Transverse colon (tissue), 4 donors: ENCODE data around the gene HDAC4. TPM values are rescaled to one million over a fixed set of nuclear protein-coding genes. Genes with fewer than 3 reads are reported as not detected.

Source experiments
- DNase-seq: peaks from one replicate; pipeline ENCODE4 v3.0.0-alpha.2; 2019
- H3K27ac ChIP-seq, 4 donors: fragments of 200-600 bp; sonication (generic); 2 replicates each; pipeline ENCODE4 v1.5.1; 2016 to 2018; ENCODE audit warnings: inconsistent platforms in 4 of 4
- H3K27me3 ChIP-seq: fragments of 200-600 bp; sonication (generic); 2 replicates; pipeline ENCODE4 v1.5.1; 2017; ENCODE audit warnings: inconsistent platforms
- H3K36me3 ChIP-seq, 4 donors: fragments of 200-600 bp; sonication (generic); 2 replicates each; pipeline ENCODE4 v1.5.1; 2017 to 2019; ENCODE audit warnings: inconsistent platforms in 4 of 4
- H3K4me1 ChIP-seq, 4 donors: fragments of 200-600 bp; sonication (generic); 2 replicates each; pipeline ENCODE4 v1.5.1; 2017 to 2020; ENCODE audit warnings: inconsistent platforms in 4 of 4
- H3K4me3 ChIP-seq, 4 donors: fragments of 200-600 bp; sonication (generic); 1 replicate in 1 of 4; 2 replicates in 3 of 4; pipeline versions ENCODE4 v1.5.1 to v1.6.1; 2017 to 2019; ENCODE audit warnings: inconsistent platforms in 4 of 4
- H3K9me3 ChIP-seq, 2 donors: fragments of 200-600 bp; sonication (generic); 2 replicates each; pipeline ENCODE4 v1.5.1; 2017 to 2019; ENCODE audit warnings: inconsistent platforms in 2 of 2
- CTCF ChIP-seq, 5 experiments: fragments of 200-600 bp in 3 of 5; fragments of 450-650 bp in 2 of 5; sonication (generic) in 3 of 5; IDR thresholded peaks; 1 replicate in 2 of 5; 2 replicates in 3 of 5; pipeline ENCODE4 v1.5.1; 2016 to 2017; ENCODE audit warnings: antibody characterized with exemption in 5 of 5, inconsistent platforms in 3 of 5, mild to moderate bottlenecking in 2 of 5, moderate library complexity in 1 of 5
- EP300 ChIP-seq: sonication (generic); formaldehyde crosslinking; IDR thresholded peaks from one replicate; pipeline ENCODE4 v1.6.1; 2017; ENCODE audit warnings: antibody characterized with exemption, low read depth
- POLR2A ChIP-seq: fragments of 450-650 bp; IDR thresholded peaks from one replicate; pipeline ENCODE4 v1.6.1; 2016; ENCODE audit warnings: antibody characterized with exemption, mild to moderate bottlenecking, moderate library complexity
- POLR2AphosphoS5 ChIP-seq, 3 donors: sonication (generic); formaldehyde crosslinking; IDR thresholded peaks; one replicate each; pipeline ENCODE4 v1.6.1; 2016; ENCODE audit warnings: antibody characterized with exemption in 3 of 3
- WGBS, 2 donors: methylation state at CpG; one replicate each; pipeline ENCODE4 v1.1.5; 2018; ENCODE audit warnings: low coverage in 1 of 2; 5-methylcytosine and 5-hydroxymethylcytosine counted together
- in situ Hi-C, 4 donors: fragments of 200-750 bp; cut with MboI; loops; one replicate each; pipeline versions ENCODE4 v1.15.0 to v1.15.1; 2017; ENCODE audit warnings: low sequenced_read_pairs in 3 of 4, low pct_ligation_motif_present in 1 of 4, low pct_unique_long_range_greater_than_20kb in 1 of 4
- intact Hi-C: fragments of 100-400 bp; cut with DNase I; formaldehyde crosslinking; loops from one replicate; pipeline ENCODE4 v1.15.1; 2023; ENCODE audit warnings: low total_unique reads
- total RNA-seq, 4 donors: library from RNA; depleted of rRNA; stranded (reverse); fragments of >200 nt; gene quantifications; one replicate each; pipeline ENCODE4 v1.1.0, GENCODE V29; 2016

Gene HDAC4
- total RNA-seq, 4 donors from 2014 or later, result 33.9 to 192 (median 112) TPM

- intact Hi-C loops (no loop called here), in situ Hi-C loops (no loop called here)
- Histone ChIP-seq H3K27me3 (no peaks in the 10 kb centered on the region), H3K4me1 (no peaks in the 10 kb centered on the region), H3K9me3 (no peaks in the 10 kb centered on the region), H3K36me3 (no peaks in the 10 kb centered on the region), H3K4me3 (no peak overlapping the region), H3K27ac (no peak overlapping the region)
- DNase-seq, result no peak
- TF ChIP-seq POLR2AphosphoS5 (IDR thresholded peaks at IDR 0.05) (no peak), POLR2A (no peak), CTCF (IDR thresholded peaks at IDR 0.05) (no peak), EP300 (no peak)
- WGBS, 2 donors, result 90 to 91% methylated on average over 5 to 12 of the region's 12 CpGs
These were observed 383.2 kb downstream of the HDAC4 start for GRCh38 chr2:239017491-239018098.

DNA sequence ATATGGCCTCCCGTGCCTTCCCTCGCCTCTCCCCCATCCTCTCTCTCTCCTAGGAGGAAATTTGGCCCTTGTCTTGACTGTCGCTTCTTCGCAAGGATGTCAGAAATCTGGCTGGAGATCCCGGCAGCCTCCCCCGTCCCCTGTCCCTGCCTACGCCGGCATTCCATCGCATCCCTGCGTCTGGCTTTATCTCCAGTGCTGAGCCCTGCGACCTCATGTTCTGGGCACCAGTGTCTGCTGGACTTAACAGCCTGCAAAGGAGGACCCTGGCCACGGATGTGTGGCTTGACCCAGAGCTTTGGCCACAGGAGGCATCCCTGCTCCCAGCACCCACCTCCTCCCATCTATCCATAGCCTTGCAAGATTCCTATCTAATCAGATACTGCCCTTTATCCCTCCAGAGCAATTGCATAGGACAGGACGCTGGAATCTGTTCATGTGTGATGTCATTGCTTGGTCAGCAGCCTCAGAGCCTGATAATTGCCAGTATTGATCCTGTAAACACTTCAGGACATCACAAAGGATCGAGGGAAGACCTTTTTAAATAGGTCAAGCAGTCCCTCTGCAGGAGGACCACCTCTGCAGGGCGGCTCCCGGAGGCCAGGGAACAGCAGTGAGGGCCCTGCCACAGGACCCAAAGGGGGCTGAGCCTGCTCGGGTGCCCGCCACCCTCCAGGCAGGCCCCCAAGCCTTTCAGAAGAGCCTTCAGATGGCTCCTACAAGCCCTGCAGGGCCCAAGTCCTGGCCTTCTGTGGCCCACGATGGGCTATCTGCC, 384.7 kb downstream of the HDAC4 start:
- Histone ChIP-seq H3K27ac (no peak overlapping the region), H3K27me3 (peaks cover 6% of the 10 kb centered on the region), H3K9me3 (no peaks in the 10 kb centered on the region), H3K36me3 (no peaks in the 10 kb centered on the region), H3K4me1 (no peaks in the 10 kb centered on the region), H3K4me3 (no peak overlapping the region)
- DNase-seq, result no peak
- 67 to 70% methylated on average over 7 to 19 of the region's 19 CpGs for WGBS, 2 donors
- TF ChIP-seq CTCF (IDR thresholded peaks at IDR 0.05) (no peak), POLR2AphosphoS5 (IDR thresholded peaks at IDR 0.05) (no peak), POLR2A (no peak), EP300 (no peak)
- intact Hi-C loops, result no loop called here
- in situ Hi-C loops, result no loop called here

- no peak for TF ChIP-seq POLR2AphosphoS5 (IDR thresholded peaks at IDR 0.05)
- TF ChIP-seq CTCF (IDR thresholded peaks at IDR 0.05), result no peak
- TF ChIP-seq POLR2A, result no peak
- TF ChIP-seq EP300, result no peak
- Histone ChIP-seq H3K9me3 (no peaks in the 10 kb centered on the region), H3K27me3 (peaks cover 6% of the 10 kb centered on the region), H3K4me3 (no peak overlapping the region), H3K4me1 (no peaks in the 10 kb centered on the region), H3K27ac (no peak overlapping the region), H3K36me3 (no peaks in the 10 kb centered on the region)
- intact Hi-C loops (no loop called here), in situ Hi-C loops (no loop called here)
- no peak for DNase-seq
- 71 to 81% methylated on average over 4 to 25 of the region's 25 CpGs for WGBS, 2 donors
These were observed 385.5 kb downstream of the HDAC4 start for GRCh38 chr2:239015218-239015900.

DNA sequence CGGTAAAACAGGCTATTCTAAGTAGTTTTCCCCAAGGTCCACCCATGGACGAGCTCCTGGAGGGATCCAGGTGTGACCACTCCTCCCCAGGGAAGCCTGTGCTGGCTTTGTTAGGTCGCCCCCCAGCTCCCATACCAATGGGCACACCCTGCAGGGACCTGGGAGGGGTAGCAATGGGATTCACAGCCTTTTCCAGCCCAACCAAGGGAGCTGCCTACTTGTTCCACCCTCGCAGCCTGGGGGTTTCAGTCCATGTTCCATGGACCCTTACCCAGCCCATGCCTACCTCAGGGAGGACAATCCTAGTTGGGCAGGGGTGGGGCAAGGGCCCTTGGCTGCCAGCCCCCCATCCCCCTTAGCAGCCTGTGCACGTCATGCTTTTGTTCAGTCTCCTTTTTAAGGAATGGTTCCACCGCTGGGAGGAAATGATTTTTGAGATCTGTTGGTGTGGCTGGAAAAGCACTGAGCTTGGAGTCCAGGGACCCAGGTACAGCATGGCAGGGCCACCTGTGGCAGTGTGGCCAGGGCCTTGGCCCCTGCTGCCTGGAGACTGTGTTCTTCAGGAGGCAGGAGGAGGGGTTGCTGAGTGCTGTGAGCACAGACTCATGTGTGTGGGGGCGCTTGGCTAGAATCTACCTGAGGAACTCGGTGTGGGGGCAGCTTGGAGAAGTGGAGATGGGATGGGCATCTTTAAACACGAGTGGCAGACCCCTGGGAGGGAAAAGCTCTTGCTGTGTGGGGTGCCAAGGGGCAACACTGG, 386.2 kb downstream of the HDAC4 start:
- no peak for DNase-seq

More for the DNA sequence above, 386.2 kb downstream of the HDAC4 start:
- in situ Hi-C loops, result no loop called here
- TF ChIP-seq POLR2A, result no peak
- TF ChIP-seq CTCF (IDR thresholded peaks at IDR 0.05), result no peak
- TF ChIP-seq EP300, result no peak
- no peak for TF ChIP-seq POLR2AphosphoS5 (IDR thresholded peaks at IDR 0.05)
- H3K36me3 ChIP-seq, result no peaks in the 10 kb centered on the region
- intact Hi-C loops, result no loop called here
- H3K4me3 ChIP-seq, result no peak overlapping the region
- H3K4me1 ChIP-seq, result no peaks in the 10 kb centered on the region
- 61 to 72% methylated on average over 4 to 9 of the region's 9 CpGs for WGBS, 2 donors
- H3K27ac ChIP-seq, result no peak overlapping the region
- H3K27me3 ChIP-seq, result peaks cover 7% of the 10 kb centered on the region
- no peaks in the 10 kb centered on the region for H3K9me3 ChIP-seq
